Measurements from ENCODE around the gene HVCN1.
A peak's percentile ranks its signal among the peaks of the same experiment; 100 is the strongest.

HVCN1 gene

DNA sequence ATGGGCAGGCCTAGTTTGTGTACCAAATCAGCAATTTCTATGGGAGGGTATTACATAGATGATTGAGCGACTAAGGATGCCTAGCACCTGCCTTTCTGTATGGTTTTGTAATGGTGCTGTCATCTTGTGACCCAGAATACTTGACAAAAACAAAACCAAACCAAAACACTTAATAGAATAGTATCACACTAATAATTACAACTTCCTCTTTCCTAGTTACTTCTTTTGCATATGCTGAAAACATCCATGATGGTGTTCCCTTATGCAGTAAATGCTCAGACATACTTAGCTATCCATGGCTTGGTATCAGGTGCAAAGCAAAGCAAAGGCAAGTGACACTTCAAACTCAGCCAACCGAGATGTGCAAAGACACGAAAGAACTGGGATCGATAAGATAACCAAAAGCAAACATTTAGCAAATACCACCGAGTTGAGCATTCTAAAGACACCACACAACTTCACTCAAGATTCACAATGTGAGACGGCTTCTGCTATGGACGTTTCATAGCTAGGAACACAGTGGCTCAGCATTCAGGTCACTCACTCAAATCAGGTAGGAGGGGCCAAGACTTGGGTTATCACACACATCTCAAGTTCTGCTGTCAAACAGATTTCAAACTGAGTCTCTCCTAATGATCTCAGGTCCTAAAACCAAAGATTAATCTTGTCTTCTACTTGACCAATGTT is 29.4 kb upstream of the HVCN1 start:
- no peak for TF ChIP-seq CTCF (IDR thresholded peaks at IDR 0.05; ENCODE audit: low read depth, low read length)

DNA sequence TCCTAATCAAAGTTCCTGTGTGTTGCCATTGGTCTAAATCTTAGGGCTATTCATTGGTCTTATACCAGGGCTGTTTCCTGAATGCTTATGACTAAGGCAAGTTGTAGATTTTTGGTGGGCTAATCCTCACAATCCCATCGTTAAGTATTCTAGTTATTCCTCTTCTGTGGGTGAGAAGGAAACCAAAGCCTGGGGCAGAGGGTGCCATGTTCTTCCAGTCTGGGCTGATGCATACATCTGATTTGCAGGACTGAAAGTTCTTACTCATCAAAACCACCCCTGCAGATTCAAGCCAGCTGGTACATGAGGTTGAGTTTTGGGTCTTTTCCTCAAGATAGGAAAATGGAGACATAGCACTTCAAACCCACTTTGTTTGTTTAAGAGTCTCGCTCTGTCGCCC is 28.1 kb upstream of the HVCN1 start:
- no peak for DNase-seq (ENCODE audit: low read depth in 2 of 2)
- no peak overlapping the region for H3K4me3 ChIP-seq (replicated peaks in 1 of 2; ENCODE audit: low read depth in 2 of 2, low read length in 2 of 2)
- TF ChIP-seq CTCF (IDR thresholded peaks at IDR 0.05; ENCODE audit: low read depth, low read length), result no peak

More for the DNA sequence above, 29.4 kb upstream of the HVCN1 start:
- no peak for DNase-seq (ENCODE audit: low read depth in 2 of 2)
- no peak overlapping the region for H3K4me3 ChIP-seq (replicated peaks in 1 of 2; ENCODE audit: low read depth in 2 of 2, low read length in 2 of 2)

DNA sequence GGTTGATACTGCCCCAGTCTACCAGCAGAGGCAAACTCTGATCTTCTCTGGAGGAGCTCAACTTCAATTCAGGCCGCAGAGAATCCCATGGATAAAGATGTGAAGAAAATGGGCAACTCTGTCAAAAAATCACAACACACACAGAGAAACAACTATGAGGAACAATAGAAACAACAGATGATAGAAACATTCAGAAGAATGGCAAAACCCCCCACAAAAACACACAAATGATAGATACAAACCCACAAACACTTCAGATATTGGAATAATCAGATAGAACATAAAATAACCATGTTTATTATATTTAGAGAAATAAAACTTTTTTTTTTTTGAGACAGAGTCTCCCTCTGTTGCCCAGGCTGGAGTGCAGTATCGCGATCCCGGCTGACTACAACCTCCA is 20.0 kb upstream of the HVCN1 start:
- TF ChIP-seq CTCF (IDR thresholded peaks at IDR 0.05; ENCODE audit: low read depth, low read length), result no peak
- H3K4me3 ChIP-seq (replicated peaks in 1 of 2; ENCODE audit: low read depth in 2 of 2, low read length in 2 of 2), result no peak overlapping the region
- DNase-seq (ENCODE audit: low read depth in 2 of 2), result no peak

- DNase-seq (ENCODE audit: low read depth in 2 of 2), result no peak
- H3K4me3 ChIP-seq (replicated peaks in 1 of 2; ENCODE audit: low read depth in 2 of 2, low read length in 2 of 2), result no peak overlapping the region
- no peak for TF ChIP-seq CTCF (IDR thresholded peaks at IDR 0.05; ENCODE audit: low read depth, low read length)
Observed at GRCh38 chr12:110705309-110705708, 16.4 kb upstream of the HVCN1 start.

GRCh38 chr12:110704750-110705149 is 15.8 kb upstream of the HVCN1 start:
- no peak for DNase-seq (ENCODE audit: low read depth in 2 of 2)
- H3K4me3 ChIP-seq (replicated peaks in 1 of 2; ENCODE audit: low read depth in 2 of 2, low read length in 2 of 2), result no peak overlapping the region
- peak; percentile 17 for TF ChIP-seq CTCF (IDR thresholded peaks at IDR 0.05; ENCODE audit: low read depth, low read length)

DNA sequence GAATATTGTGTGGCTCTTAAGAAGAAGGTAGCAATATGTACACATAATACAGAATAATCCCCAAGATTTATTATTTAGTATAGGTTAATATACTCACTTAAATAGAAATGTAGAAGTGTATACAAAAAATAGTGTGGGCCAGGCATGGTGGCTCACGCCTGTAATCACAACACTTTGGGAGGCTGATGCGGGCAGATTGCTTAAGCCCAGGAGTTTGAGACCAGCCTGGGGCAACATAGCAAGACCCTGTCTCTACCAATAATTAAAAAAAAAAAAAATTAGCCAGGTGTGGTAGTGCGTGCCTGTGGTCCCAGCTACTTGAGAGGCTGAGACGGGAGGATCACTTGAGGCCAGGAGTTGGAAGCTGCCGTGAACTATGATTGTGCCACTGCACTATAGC is 15.3 kb upstream of the HVCN1 start:
- TF ChIP-seq CTCF (IDR thresholded peaks at IDR 0.05; ENCODE audit: low read depth, low read length), result no peak
- no peak overlapping the region for H3K4me3 ChIP-seq (replicated peaks in 1 of 2; ENCODE audit: low read depth in 2 of 2, low read length in 2 of 2)
- no peak for DNase-seq (ENCODE audit: low read depth in 2 of 2)

DNA sequence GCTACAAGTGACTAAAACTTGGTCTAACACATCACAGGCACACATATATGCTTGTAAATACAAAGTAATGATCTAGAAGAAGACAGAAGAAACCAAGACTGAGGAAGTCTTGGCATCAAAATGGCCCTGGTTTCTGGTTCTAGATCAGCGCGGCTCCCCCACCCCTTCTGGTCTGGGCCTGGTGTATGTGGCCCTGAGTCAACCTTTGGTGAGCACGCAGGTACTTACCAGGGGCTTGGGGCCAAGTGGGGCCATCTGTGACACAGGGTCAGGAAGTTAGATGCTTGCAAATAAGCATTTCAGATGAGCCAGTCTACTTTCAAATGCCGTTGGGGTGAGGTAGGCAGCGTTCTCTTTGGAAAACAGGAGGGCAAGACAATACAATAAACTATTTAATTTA is 13.2 kb upstream of the HVCN1 start:
- no peak overlapping the region for H3K4me3 ChIP-seq (replicated peaks in 1 of 2; ENCODE audit: low read depth in 2 of 2, low read length in 2 of 2)
- DNase-seq (ENCODE audit: low read depth in 2 of 2), result no peak
- no peak for TF ChIP-seq CTCF (IDR thresholded peaks at IDR 0.05; ENCODE audit: low read depth, low read length)

All from cardiac fibroblast (primary cell).